Activated T-helper 9 cell treated with anti-CD3 and anti-CD28 coated beads, Interleukin-2, amount 50 U/mL, for 16 hours (primary cell): ENCODE results near the gene DOCK1.

Experiments used
- DNase-seq: peaks from one replicate; pipeline ENCODE4 v3.0.0-alpha.2; 2020; ENCODE audit warnings: low read depth

DOCK1 gene

GRCh38 chr10:127428385-127428980 is 523.3 kb downstream of the DOCK1 start:
- no peak for DNase-seq

- no peak for DNase-seq
Measured at GRCh38 chr10:127429601-127430312, 524.5 kb downstream of the DOCK1 start.

DNA sequence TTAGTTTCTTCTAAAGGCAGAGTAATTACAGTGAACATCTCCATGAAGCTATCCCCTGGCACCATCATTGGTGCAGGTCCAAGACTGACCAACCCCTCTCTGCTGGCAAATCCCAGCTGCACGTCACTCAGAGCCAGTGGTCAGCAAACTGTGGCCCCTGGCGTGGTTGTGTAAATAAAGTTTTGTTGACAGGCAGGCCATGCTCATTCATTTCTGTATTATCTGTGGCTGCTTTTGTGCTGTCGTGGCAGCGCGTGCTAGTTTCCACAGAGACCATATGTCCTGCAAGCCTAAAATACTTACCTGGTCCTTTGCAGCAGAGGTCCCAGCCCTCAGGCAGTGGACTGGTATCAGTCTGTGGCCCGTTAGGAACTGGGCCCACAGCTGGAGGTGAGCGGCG is 526.3 kb downstream of the DOCK1 start:
- DNase-seq = no peak

DNA sequence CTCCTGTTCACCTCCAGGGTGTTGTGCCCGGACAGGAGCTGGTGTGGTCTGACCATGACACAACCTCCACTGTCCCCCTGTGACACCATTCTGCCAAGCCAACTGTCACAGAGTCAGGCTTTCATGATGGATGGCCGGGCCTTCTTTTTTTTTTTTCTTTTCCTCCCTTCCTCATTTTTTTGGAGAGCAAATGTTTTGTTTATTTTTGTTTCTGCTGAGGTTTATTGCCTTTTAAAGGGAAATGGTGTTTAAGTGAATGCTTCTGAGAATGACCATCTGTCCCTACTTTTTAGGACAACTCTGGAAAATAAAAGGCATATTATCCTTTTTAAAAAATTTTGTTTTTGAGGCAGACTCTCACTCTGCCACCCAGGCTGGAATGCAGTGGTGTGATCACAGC is 528.8 kb downstream of the DOCK1 start:
- DNase-seq = no peak

DNA sequence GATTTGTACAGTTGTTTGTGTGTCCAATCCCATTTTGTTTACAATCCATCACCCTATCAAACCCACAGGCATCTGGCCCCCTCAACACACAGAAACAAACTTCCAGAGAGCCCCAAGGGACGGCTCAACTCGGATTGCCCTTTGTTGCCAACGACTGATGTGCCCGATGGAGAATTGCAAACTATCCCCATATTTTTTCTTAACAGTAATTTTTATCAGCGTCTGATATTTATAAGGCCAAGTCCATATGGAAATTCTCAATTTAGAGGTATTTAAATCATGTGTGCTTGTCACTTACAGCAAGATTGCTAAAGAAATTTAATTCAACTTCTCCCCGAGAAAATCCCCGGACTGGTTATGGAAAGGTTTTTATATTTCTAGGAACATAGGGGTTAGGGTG is 530.0 kb downstream of the DOCK1 start:
- no peak for DNase-seq

DNA sequence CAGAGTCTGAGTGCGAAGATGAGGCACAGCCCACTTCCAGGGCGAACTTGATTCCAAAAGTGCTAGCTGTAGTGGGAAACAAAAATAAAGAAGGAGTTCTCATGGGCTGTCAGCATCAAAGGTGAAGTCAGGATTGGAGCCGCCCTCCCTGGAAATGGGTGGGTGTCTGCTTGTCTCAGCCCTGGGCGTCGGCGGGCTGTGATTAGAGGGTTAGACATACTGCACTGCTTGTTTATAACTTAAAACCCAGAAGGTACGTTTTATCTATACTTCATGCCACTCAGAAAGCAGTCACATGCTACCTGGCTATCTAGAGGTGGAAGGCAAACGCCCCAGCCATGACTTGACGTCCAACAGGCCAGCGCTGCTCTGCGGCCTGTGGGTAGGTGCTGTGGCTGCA is 535.1 kb downstream of the DOCK1 start:
- DNase-seq = no peak

DNA sequence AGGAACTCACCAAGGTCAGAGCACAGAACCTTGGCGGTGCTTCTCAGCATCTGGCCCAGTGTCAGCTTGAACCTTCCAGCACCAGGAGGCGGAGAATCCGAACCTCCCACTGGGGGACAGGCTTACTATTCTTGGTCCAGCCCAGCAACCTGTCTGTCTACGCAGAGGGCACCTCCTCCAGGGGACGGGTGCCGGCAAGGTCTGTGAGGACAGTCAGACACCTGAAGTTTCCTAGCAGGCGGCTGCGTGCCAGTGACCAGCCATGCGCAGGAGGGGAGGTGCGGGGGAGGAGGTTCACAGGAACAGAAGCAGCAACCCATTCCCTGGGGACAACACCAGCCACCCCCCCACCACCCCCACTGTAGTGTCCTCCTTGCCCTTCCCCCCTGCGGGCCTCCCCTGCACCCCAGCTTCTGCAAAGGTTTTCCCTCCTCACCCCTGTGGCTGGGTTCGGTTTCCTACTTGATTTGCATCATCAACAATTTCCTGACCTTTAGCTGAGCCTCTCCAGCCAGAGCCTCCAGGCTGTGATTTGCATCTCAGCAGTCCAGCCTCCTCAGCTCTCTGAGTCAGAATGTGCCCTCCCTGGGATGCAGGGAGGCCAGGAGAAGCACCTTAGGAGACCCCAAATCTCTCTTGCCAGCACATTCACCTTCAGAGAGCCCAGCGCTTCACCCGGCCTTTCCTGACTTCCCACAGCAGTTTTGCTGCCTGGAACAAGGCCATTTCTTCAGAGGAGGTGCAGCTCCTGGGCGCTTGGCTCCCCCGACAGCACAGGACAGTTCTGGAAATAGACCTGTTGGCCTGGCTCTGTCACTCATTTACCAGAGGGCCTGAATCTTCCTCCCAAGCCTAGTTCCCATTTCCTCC is 536.4 kb downstream of the DOCK1 start:
- no peak for DNase-seq

DNA sequence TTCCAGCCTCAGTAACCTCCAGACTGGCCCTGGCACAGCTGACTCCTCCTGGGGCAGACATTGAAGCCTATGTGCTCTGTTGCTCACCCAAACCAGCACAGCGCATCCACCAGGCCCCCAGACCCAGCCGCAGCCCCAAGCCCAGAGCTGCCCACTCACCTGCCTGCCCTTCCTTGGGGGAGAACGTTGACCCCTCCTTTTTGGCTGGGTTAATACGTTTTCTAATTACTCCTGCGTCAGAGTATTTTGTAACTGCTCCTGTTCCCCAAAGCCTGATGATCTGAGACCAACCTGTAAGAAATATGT is 536.9 kb downstream of the DOCK1 start:
- DNase-seq = no peak

- DNase-seq = no peak
Measured at GRCh38 chr10:127444155-127444554, 538.9 kb downstream of the DOCK1 start.

- DNase-seq = no peak
Measured at GRCh38 chr10:127447197-127447596, 542.0 kb downstream of the DOCK1 start.

DNA sequence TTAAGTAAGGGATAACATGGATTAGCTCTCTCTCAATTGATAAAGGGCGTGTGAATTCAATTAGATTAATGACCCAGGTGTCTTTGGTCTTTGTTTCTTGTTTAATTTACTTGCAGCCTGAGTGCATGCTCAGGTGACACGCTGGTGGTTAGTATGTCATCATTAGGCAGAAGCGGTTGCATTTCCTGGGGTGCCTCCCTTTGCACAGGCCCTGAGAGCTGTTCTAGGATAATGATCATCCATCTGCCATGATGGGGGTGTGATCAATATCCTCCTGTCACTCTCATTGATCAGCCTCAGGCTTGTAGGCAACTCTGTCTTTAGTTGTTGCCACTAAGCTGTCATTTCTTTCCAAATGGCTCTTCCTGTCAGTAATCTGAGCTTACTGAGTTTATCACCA is 544.3 kb downstream of the DOCK1 start:
- DNase-seq = no peak

- DNase-seq = no peak
Measured at GRCh38 chr10:127450644-127451043, 545.4 kb downstream of the DOCK1 start.

DNA sequence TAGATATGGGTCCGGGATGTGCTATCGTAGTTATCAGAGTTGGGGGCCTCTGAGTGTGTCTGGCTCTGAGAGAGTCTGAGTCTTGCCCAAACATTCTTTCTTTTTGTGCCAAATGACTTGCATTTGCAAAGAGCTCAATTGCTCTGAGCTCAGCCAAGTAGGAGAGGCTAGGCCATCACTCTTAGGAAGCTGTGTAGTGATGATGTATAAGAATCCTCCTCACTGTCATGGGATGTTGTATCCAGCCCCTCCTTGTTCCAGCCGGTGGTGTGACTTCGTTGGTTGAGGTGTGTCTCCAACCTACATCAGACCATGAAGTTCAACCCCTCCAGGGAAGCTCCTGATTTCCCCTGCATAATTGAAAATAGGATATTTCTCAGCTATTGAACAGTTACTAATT is 546.4 kb downstream of the DOCK1 start:
- DNase-seq = no peak

GRCh38 chr10:127452568-127452967 is 547.3 kb downstream of the DOCK1 start:
- no peak for DNase-seq

DNA sequence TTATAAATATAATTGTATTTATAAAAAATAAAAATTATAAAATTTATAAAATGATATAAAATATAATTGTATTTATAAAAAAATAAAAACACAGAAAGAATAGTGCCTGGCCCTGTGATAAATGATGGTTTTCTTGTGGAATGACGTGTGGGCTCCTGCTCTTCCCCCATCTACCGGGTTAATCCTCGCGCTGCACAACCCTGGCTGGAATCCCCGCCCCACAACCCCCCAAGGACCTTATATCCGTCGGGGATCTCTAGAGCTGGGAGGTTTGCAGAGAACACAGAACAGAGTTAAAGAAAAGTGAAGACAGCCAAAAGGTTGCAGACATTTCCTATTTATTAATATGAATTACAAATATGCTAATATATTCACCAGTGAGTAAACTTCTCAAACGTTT is 548.5 kb downstream of the DOCK1 start:
- DNase-seq = no peak

GRCh38 chr10:127456122-127456521 is 550.9 kb downstream of the DOCK1 start:
- no peak for DNase-seq

DNA sequence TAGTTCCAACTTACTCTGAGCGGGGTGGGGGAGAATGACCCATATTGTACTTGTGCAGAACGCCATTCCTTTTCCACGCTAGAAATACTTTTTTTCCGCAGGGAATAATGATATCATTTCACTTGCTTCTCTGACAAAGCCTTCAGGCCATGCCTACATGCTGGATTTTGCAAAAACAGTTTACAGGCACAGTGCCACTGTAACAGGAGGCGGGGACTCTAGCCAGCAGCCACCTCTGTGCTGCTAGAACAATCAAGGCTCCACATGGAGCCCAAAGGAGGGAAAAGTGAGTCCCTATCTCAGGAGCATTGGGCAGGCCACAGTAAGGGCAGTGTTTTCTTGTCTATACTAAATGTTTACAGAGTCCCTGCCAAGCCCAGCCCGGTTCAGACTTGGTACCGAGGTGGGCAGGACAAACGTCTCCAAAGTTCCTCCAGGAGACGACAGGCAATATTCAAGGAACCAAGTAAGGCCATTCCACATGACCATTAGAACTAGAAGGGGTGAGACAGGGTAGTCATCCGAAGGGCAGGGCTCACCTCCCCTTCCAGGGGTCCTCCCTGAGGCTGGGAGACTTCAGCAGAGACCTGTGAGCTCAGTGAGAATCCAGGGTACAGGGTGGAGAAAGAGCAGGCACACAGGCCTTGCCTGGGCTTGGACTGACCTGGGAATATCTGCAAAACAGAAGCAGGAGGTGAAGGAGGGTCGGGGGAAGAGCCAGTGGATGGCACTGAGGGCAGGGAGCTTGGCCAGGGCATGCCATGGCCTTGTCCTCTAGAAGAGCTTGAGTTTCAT is 553.0 kb downstream of the DOCK1 start:
- DNase-seq = no peak

- no peak for DNase-seq
Measured at GRCh38 chr10:127458829-127459228, 553.6 kb downstream of the DOCK1 start.

DNA sequence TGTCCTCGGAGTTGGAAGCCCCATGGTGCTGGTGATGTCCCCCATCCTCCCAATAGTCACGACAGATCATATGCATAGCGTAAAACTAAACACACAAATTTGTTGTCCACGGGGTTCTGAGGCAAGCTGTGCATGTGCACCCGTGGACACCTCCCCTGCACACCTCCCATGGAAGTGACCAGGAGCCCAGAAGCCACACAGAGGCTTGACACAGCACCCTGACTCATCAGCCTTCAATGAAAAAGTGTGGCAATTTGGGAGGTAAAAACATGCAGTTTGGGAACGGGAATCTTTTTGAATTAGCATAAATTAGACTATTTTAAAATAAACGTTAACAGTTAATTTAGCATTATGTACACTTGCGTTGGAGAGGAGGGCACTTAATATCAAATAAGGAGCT is 554.7 kb downstream of the DOCK1 start:
- no peak for DNase-seq

- no peak for DNase-seq
Measured at GRCh38 chr10:127462643-127463295, 557.5 kb downstream of the DOCK1 start.

GRCh38 chr10:127463548-127463947 is 558.3 kb downstream of the DOCK1 start:
- DNase-seq = no peak

- DNase-seq = no peak
Measured at GRCh38 chr10:127464561-127464960, 559.3 kb downstream of the DOCK1 start.
